NT2/D1 (cell line): ENCODE measurements around the gene HSD17B14.

Experiments used
- SUZ12 ChIP-seq: IDR thresholded peaks from 2 replicates; pipeline ENCODE4 v1.6.1; 2011; ENCODE audit not compliant: insufficient read length, insufficient read depth; ENCODE audit errors: extremely low read depth
- YY1 ChIP-seq: IDR thresholded peaks from 2 replicates; pipeline ENCODE4 v1.6.1; 2011; ENCODE audit not compliant: insufficient read length, insufficient read depth

GRCh38 chr19:48806818-48807589, 29.3 kb downstream of the HSD17B14 start:
- TF ChIP-seq SUZ12, result no peak
- TF ChIP-seq YY1, result no peak
